ENCODE data around the gene MYO7A.

MYO7A gene

GRCh38 chr11:77115181-77115611 lies 12.8 kb upstream of the MYO7A start:
- Histone ChIP-seq H3K9me3 (ENCODE audit: low read length) (no peaks in the 10 kb centered on the region), H3K4me1 (ENCODE audit: insufficient read depth, low read length, severe bottlenecking) (no peaks in the 10 kb centered on the region), H2AFZ (ENCODE audit: low read length) (no peak overlapping the region), H3F3A (ENCODE audit: insufficient read depth, low read length) (no peaks in the 10 kb centered on the region), H3K4me2 (ENCODE audit: low read length) (no peak overlapping the region), H3K4me3 (ENCODE audit: low read depth, low read length, poor library complexity, severe bottlenecking) (no peak overlapping the region), H3K9ac (ENCODE audit: low read length) (no peak overlapping the region), H3K9me2 (ENCODE audit: low read depth, low read length) (no peaks in the 10 kb centered on the region), H3K79me2 (ENCODE audit: insufficient read depth, low read length) (no peaks in the 10 kb centered on the region), H4K20me1 (ENCODE audit: insufficient read depth, low read length) (no peaks in the 10 kb centered on the region), H3K27me3 (ENCODE audit: insufficient read depth, low read length) (0 out of 2 replicates have a peak, but pooled peaks cover 3% of the 10 kb centered on the region), H3K36me3 (ENCODE audit: insufficient read depth, low read length) (no peaks in the 10 kb centered on the region), H3K27ac (ENCODE audit: low read depth, low read length, poor library complexity, severe bottlenecking) (no peak overlapping the region)
- TF ChIP-seq EZH2 (IDR thresholded peaks at IDR 0.05; ENCODE audit: borderline replicate concordance, low read length) (no peak), CTCF (IDR thresholded peaks at IDR 0.05; ENCODE audit: low read length) (peak; percentile 13; the same call in 1 of the 2 replicates)

GRCh38 chr11:77115956-77116355 lies 12.1 kb upstream of the MYO7A start:
- no peak overlapping the region for H2AFZ ChIP-seq (ENCODE audit: low read length)

GRCh38 chr11:77117492-77117891 lies 10.6 kb upstream of the MYO7A start:
- Histone ChIP-seq H3K4me3 (ENCODE audit: low read depth, low read length, poor library complexity, severe bottlenecking) (no peak overlapping the region), H4K20me1 (ENCODE audit: insufficient read depth, low read length) (no peaks in the 10 kb centered on the region), H3K79me2 (ENCODE audit: insufficient read depth, low read length) (no peaks in the 10 kb centered on the region), H3K9me2 (ENCODE audit: low read depth, low read length) (no peaks in the 10 kb centered on the region), H3K27me3 (ENCODE audit: insufficient read depth, low read length) (no peaks in the 10 kb centered on the region), H3K27ac (ENCODE audit: low read depth, low read length, poor library complexity, severe bottlenecking) (no peak overlapping the region), H3K9me3 (ENCODE audit: low read length) (no peaks in the 10 kb centered on the region), H3K4me1 (ENCODE audit: insufficient read depth, low read length, severe bottlenecking) (no peaks in the 10 kb centered on the region), H2AFZ (ENCODE audit: low read length) (no peak overlapping the region), H3K9ac (ENCODE audit: low read length) (no peak overlapping the region), H3F3A (ENCODE audit: insufficient read depth, low read length) (no peaks in the 10 kb centered on the region), H3K4me2 (ENCODE audit: low read length) (no peak overlapping the region), H3K36me3 (ENCODE audit: insufficient read depth, low read length) (no peaks in the 10 kb centered on the region)
- TF ChIP-seq EZH2 (IDR thresholded peaks at IDR 0.05; ENCODE audit: borderline replicate concordance, low read length) (no peak), CTCF (IDR thresholded peaks at IDR 0.05; ENCODE audit: low read length) (no peak)

More at GRCh38 chr11:77115956-77116355, 12.1 kb upstream of the MYO7A start:
- no peak for TF ChIP-seq CTCF (IDR thresholded peaks at IDR 0.05; ENCODE audit: low read length)
- no peak for TF ChIP-seq EZH2 (IDR thresholded peaks at IDR 0.05; ENCODE audit: borderline replicate concordance, low read length)
- no peaks in the 10 kb centered on the region for H3K4me1 ChIP-seq (ENCODE audit: insufficient read depth, low read length, severe bottlenecking)
- H3K27ac ChIP-seq (ENCODE audit: low read depth, low read length, poor library complexity, severe bottlenecking): no peak overlapping the region
- no peak overlapping the region for H3K4me3 ChIP-seq (ENCODE audit: low read depth, low read length, poor library complexity, severe bottlenecking)
- 0 out of 2 replicates have a peak, but pooled peaks cover 3% of the 10 kb centered on the region for H3K27me3 ChIP-seq (ENCODE audit: insufficient read depth, low read length)
- no peaks in the 10 kb centered on the region for H3K9me2 ChIP-seq (ENCODE audit: low read depth, low read length)
- no peak overlapping the region for H3K9ac ChIP-seq (ENCODE audit: low read length)
- no peak overlapping the region for H3K4me2 ChIP-seq (ENCODE audit: low read length)
- no peaks in the 10 kb centered on the region for H3K9me3 ChIP-seq (ENCODE audit: low read length)
- no peaks in the 10 kb centered on the region for H3K36me3 ChIP-seq (ENCODE audit: insufficient read depth, low read length)
- no peaks in the 10 kb centered on the region for H3F3A ChIP-seq (ENCODE audit: insufficient read depth, low read length)
- H3K79me2 ChIP-seq (ENCODE audit: insufficient read depth, low read length): no peaks in the 10 kb centered on the region
- H4K20me1 ChIP-seq (ENCODE audit: insufficient read depth, low read length): no peaks in the 10 kb centered on the region

Measured in OCI-LY1 (cell line).